ENCODE measurements around the gene PNRC1.
"Not testable (repeated sequence)": the region's sequence is repeated elsewhere in the genome, so short reads cannot be mapped to it uniquely, and the experiment has no call there.

The PNRC1 gene

GRCh38 chr6:89063881-89064280 is 16.7 kb upstream of the PNRC1 start:
- no peak for DNase-seq

GRCh38 chr6:89064931-89065330 is 15.6 kb upstream of the PNRC1 start:
- DNase-seq: not testable (repeated sequence)

DNA sequence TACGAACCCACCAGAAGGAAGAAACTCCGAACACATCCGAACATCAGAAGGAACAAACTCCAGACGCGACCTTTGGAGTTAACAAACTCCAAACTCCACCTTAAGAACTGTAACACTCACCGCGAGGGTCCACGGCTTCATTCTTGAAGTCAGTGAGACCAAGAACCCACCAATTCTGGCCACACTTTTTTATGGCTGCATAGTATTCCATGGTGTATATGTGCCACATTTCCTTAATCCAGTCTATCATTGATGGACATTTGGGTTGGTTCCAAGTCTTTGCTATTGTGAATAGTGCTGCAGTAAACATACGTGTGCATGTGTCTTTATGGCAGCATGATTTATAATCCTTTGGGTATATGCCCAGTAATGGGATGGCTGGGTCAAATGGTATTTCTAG is 14.4 kb upstream of the PNRC1 start:
- DNase-seq: not testable (repeated sequence)

GRCh38 chr6:89066940-89067646 is 13.5 kb upstream of the PNRC1 start:
- DNase-seq: no peak

DNA sequence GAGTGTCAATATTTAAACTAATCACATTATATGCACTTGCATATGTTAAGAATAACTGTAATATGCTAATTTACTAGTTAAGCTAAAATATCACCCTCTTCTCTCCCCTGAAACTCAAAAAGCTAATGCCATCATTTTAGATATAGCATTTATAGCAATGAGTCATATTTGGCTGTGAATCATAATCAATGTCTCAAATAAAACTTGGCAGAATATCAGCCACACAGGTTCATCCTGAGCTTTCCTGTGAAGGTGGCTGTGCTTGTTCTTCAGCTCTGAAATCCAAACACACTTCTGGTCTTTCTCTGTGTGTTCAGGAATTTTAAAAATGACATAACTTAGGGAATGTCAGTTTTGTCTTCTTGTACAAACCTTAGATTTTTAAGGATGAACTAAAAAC is 12.8 kb upstream of the PNRC1 start:
- DNase-seq: no peak

GRCh38 chr6:89068695-89069094 is 11.9 kb upstream of the PNRC1 start:
- DNase-seq: no peak

DNA sequence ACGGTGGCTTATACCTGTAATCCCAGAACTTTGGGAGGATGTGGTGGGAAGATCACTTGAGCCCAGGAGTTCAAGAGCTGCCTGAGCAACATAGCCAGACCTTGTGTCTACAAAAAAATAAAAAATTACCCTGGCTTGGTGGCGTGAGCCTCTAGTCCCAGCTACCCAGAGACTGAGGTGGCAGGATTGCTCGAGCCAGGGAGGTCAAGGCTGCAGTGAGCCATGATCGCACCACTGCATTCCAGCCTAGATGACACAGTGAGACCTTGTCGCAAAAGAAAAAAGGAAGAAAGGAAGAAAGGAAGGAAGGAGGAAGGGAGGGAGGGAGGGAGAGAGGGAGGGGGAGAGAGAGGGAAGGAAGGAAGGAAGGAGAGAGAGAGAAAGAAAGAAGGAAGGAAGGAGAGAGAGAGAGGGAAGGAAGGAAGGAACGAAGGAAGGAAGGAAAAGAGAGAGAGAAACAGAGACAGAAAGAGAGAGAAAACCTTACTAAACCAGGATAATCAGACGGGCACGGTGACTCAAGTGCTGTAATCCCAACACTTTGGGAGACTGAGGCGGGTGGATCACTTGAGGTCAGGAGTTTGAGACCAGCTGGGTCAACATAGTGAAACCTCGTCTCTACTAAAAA is 10.9 kb upstream of the PNRC1 start:
- DNase-seq: no peak

DNA sequence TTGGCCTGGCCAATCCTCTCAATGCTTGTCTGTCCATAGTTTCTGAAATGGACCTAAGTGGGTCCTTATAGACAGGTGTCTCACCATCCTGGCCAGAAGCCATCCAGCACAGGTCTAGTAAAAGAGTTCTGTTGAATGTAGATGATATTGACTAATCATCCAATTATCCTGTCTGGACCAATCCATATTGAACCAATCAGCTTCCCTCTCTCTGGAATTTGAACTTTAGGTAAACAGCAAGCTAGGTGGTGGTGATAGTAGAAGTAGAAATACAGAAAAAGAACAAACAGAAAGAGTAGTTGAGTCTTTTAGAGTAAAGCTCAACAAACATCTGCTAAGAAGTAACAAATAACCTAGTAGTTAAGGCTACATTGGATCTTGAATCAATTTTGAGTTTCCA is 9.5 kb upstream of the PNRC1 start:
- DNase-seq: no peak

GRCh38 chr6:89073014-89073620 is 7.4 kb upstream of the PNRC1 start:
- DNase-seq: no peak

GRCh38 chr6:89073840-89074239 is 6.7 kb upstream of the PNRC1 start:
- no peak for DNase-seq

DNA sequence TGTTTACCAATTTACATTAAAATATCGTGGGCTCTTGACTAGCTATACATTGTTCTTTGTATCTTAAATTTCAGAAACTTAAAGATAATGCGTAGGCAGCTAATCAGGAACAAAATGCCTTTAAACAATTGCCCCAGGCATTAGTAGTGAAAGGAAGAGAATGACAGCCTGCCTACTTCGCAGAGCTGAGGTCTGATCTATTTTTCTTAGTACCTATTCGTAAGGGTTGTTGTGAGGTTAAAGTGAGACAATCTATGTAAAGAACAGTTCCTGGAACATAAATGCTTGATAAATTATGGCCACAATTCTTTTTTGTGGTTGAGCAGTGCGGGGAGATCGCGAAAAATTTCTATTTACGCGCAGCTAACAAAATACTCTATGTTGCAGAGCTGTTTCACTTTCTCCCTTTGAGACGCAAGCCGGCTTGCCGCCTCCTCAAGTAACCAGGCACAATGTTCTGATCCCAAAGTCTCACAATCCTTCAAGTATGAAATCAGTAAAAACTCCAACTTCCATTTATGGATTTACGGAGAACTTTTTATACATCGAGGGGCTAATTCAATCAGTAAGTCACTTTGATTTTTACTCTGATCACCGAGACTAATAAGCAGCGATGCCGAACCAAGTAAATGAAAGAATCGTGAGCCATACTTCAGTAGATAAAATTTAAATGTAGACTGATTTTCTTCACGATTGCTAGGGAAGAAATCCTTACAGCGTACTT is 878 bp upstream of the PNRC1 start:
- DNase-seq: no peak

GRCh38 chr6:89081129-89081422 is 525 bp downstream of the PNRC1 start:
- peak; percentile 16 for DNase-seq

DNA sequence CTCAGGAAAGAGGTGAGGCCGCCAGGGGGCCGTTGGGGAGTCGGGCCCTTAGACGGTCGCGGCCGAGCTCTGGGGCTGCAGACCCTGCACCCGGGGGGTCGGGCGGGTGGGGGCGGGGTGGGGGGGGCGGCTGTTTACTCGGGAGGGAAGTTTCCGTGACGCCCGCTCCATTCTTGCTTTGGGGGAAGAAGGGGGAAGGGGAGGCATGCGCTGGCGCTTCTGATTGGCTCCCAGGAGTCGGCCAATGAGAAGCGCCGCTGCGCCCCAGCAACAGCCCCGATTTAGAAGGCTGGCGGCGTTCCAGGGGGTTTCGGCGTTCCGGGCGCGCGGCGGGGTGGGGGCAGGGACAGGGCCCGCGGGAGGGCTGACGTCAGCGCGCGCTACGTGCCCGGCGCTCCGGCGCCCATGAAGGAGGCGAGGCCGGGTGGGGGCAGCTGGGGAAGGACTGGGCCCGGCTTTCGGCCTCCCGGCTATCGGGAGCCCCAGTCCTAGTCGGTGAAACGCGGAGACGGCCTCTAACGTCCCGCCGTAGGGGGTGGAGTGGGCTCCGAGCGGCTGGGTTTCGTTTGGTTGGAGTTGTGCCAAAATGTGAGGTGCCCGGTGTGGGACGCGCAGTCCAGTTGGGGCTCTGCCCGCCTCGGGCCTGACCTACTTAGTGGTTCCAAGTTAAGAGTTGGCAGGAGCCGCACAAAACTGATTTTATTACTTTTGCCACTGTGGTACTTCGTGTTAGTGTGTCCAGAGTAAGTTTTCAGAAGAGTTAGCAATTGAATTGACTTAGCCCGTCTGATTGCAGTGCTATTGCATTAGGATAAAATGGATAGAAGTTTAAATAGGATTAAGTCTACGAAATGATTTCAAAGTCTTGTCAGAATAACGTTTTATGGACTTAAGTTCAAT is 1.1 kb downstream of the PNRC1 start:
- peak; percentile 92 for DNase-seq

- no peak for DNase-seq
Observed at GRCh38 chr6:89082486-89082891, 1.9 kb downstream of the PNRC1 start.

DNA sequence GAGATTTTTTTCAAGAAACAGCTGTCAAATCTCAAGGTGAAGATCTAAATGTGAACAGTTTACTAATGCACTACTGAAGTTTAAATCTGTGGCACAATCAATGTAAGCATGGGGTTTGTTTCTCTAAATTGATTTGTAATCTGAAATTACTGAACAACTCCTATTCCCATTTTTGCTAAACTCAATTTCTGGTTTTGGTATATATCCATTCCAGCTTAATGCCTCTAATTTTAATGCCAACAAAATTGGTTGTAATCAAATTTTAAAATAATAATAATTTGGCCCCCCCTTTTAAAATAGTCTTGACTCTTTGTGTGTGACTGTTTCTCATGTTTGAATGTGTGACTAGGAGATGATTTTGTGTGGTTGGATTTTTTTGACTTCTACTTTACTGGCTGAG is 4.0 kb downstream of the PNRC1 start:
- DNase-seq: no peak

- no peak for DNase-seq
Observed at GRCh38 chr6:89084954-89085353, 4.4 kb downstream of the PNRC1 start.

GRCh38 chr6:89085409-89086205 is 5.1 kb downstream of the PNRC1 start:
- DNase-seq: no peak

DNA sequence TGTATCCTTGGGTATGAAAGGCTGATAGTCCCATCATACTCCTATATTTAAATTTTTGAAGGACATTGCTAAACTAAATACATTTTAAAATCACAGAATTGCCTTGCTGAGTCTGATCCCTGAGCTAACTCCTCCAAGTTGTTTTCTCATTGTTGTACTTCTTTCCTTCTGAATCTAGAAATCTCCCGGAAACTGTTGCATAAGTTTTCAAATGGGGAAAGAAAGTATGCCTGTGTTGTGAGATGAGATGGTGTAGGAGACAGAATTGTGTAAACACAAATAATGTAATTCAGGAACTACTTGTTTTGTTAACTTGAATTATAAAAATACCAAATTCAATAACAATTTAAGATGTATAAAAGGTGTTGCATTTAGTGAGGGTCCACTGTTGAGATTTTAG is 7.3 kb downstream of the PNRC1 start:
- DNase-seq: no peak

DNA sequence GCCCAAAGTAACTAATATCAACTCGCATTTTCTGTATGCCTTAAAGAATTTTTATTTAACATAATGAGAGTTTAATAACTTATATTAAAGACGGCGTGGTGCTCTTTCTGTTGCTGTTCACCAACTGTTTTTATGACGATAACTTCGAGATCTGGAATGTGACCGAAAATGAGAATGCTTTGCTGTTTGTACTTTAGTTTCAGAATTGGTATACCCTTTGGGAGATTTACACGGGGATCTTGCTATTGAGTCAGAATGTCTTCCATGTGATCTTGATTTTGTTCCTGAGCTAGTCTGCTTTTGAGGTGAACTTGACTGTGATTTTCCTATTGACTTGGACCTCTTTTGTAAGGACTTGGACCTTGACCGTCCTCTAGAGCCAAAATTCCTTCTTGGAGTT is 17.9 kb downstream of the PNRC1 start:
- no peak for DNase-seq

- DNase-seq: no peak
Observed at GRCh38 chr6:89100114-89100513, 19.6 kb downstream of the PNRC1 start.

DNA sequence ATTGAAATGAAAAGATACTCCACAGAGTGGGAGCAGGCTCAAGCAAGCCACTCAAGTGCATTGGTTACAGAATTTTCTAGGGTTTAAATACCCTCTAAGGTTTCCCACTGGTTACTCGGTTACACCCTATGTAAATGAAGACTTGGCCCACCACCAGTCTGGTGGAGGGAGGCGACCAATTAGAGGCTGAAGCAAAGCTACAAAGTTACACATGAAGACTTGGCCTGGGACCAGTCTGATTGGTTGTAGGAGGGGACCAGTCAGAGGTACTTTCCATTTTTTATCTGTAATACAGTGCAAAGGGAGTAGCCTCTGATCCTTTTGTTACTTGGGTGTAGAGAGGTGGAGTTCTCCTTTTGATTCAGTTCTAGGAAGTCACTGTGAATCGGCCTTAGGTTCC is 29.7 kb downstream of the PNRC1 start:
- DNase-seq: no peak

- no peak for DNase-seq
Observed at GRCh38 chr6:89111933-89112332, 31.4 kb downstream of the PNRC1 start.
